Hematopoietic multipotent progenitor cell treated with erythropoietin and hydrocortisone succinate and interleukin-3 and kit ligand, for 15 days (in vitro differentiated cells): ENCODE measurements around the gene SLC25A5.
A peak's percentile ranks its signal among the peaks of the same experiment; 100 is the strongest.
"Not testable (repeated sequence)": the region's sequence is repeated elsewhere in the genome, so short reads cannot be mapped to it uniquely, and the experiment has no call there.

ENCODE experiments used
- DNase-seq: peaks from one replicate; pipeline ENCODE4 v3.0.0-alpha.2; 2015; ENCODE audit warnings: low spot score

Gene SLC25A5

GRCh38 chrX:119477812-119478232, 9.6 kb downstream of the SLC25A5 start:
- no peak for DNase-seq

- no peak for DNase-seq
Measured at GRCh38 chrX:119478504-119478903, 10.3 kb downstream of the SLC25A5 start.

- DNase-seq = no peak
Measured at GRCh38 chrX:119479845-119480244, 11.6 kb downstream of the SLC25A5 start.

- DNase-seq = peak; percentile 30
Measured at GRCh38 chrX:119481323-119481801, 13.1 kb downstream of the SLC25A5 start.

- no peak for DNase-seq
Measured at GRCh38 chrX:119482041-119482440, 13.8 kb downstream of the SLC25A5 start.

GRCh38 chrX:119482481-119483480, 14.5 kb downstream of the SLC25A5 start:
- DNase-seq = peak; percentile 58

GRCh38 chrX:119486745-119487144, 18.5 kb downstream of the SLC25A5 start:
- DNase-seq = no peak

GRCh38 chrX:119487766-119488165, 19.5 kb downstream of the SLC25A5 start:
- DNase-seq = not testable (repeated sequence)

- DNase-seq = peak; percentile 49
Measured at GRCh38 chrX:119488749-119489148, 20.5 kb downstream of the SLC25A5 start.

GRCh38 chrX:119489212-119490074, 21.2 kb downstream of the SLC25A5 start:
- DNase-seq = no peak

GRCh38 chrX:119492463-119492862, 24.2 kb downstream of the SLC25A5 start:
- no peak for DNase-seq

- DNase-seq = not testable (repeated sequence)
Measured at GRCh38 chrX:119493851-119494495, 25.7 kb downstream of the SLC25A5 start.

GRCh38 chrX:119495734-119496726, 27.8 kb downstream of the SLC25A5 start:
- DNase-seq = no peak

GRCh38 chrX:119497185-119497584, 28.9 kb downstream of the SLC25A5 start:
- no peak for DNase-seq

GRCh38 chrX:119500061-119500800, 32.0 kb downstream of the SLC25A5 start:
- no peak for DNase-seq

GRCh38 chrX:119501511-119502148, 33.4 kb downstream of the SLC25A5 start:
- no peak for DNase-seq

GRCh38 chrX:119502727-119503483, 34.7 kb downstream of the SLC25A5 start:
- DNase-seq = no peak

GRCh38 chrX:119503484-119503861, 35.2 kb downstream of the SLC25A5 start:
- no peak for DNase-seq

GRCh38 chrX:119505145-119505544, 36.9 kb downstream of the SLC25A5 start:
- DNase-seq = not testable (repeated sequence)
